ENCODE measurements around the gene UNC5B.

GRCh38 chr10:71282323-71282680 lies 69.9 kb downstream of the UNC5B start:
- no peak for TF ChIP-seq CTCF (IDR thresholded peaks at IDR 0.05)
- no peak for TF ChIP-seq POLR2A (IDR thresholded peaks at IDR 0.05)
